ENCODE measurements around the gene TBATA. TPM values are rescaled to one million over a fixed set of nuclear protein-coding genes. Genes with fewer than 3 reads are reported as not detected.

Gene TBATA
- total and polyA plus RNA-seq, 10 donors, result 0.45 to 2.9 (median 0.63) TPM; not detected in 2

- H3K9me3 ChIP-seq, result no peaks in the 10 kb centered on the region
- DNase-seq, result no peak
- H3K27me3 ChIP-seq (replicated peaks in 1 of 7), result no peaks in the 10 kb centered on the region
- 74 to 94% (median 83%) methylated on average over 6 to 12 of the region's 12 CpGs for WGBS, 5 donors
- no peaks in the 10 kb centered on the region for H3K36me3 ChIP-seq
- H3K4me3 ChIP-seq, result no peak overlapping the region
- TF ChIP-seq CTCF (IDR thresholded peaks at IDR 0.05 in 8 of 11, conservative IDR thresholded peaks at IDR 0.05 in 3 of 11) (no peak), POLR2A (IDR thresholded peaks at IDR 0.05) (no peak), POLR2AphosphoS5 (IDR thresholded peaks at IDR 0.05) (no peak)
- no peak overlapping the region for H3K27ac ChIP-seq
- intact Hi-C loops (cut with DNase I; ENCODE audit: low total_unique reads), result no loop called here
- H3K4me1 ChIP-seq, result peaks cover 0 to 18% (median 10%) of the 10 kb centered on the region in 6 donors
Measured at GRCh38 chr10:70740406-70741288, 44.5 kb downstream of the TBATA start.

- Histone ChIP-seq H3K4me1 (peaks cover 0 to 18% (median 10%) of the 10 kb centered on the region in 6 donors), H3K9me3 (no peaks in the 10 kb centered on the region), H3K27me3 (replicated peaks in 1 of 7) (no peaks in the 10 kb centered on the region), H3K36me3 (no peaks in the 10 kb centered on the region), H3K4me3 (no peak overlapping the region), H3K27ac (no peak overlapping the region)
- TF ChIP-seq CTCF (IDR thresholded peaks at IDR 0.05 in 8 of 11, conservative IDR thresholded peaks at IDR 0.05 in 3 of 11) (no peak), POLR2AphosphoS5 (IDR thresholded peaks at IDR 0.05) (no peak), POLR2A (IDR thresholded peaks at IDR 0.05) (no peak)
- no peak for DNase-seq
- intact Hi-C loops (cut with DNase I; ENCODE audit: low total_unique reads), result no loop called here
- WGBS, 5 donors, result 89 to 93% (median 91%) methylated on average over 10 to 12 of the region's 12 CpGs
Measured at GRCh38 chr10:70738761-70739121, 46.4 kb downstream of the TBATA start.

- DNase-seq, result no peak
- Histone ChIP-seq H3K36me3 (no peaks in the 10 kb centered on the region), H3K27me3 (replicated peaks in 1 of 7) (no peaks in the 10 kb centered on the region), H3K9me3 (no peaks in the 10 kb centered on the region), H3K4me1 (peaks cover 0 to 15% (median 8%) of the 10 kb centered on the region in 6 donors), H3K27ac (no peak overlapping the region), H3K4me3 (no peak overlapping the region)
- no peak for TF ChIP-seq POLR2A (IDR thresholded peaks at IDR 0.05)
- no peak for TF ChIP-seq CTCF (IDR thresholded peaks at IDR 0.05 in 8 of 11, conservative IDR thresholded peaks at IDR 0.05 in 3 of 11)
- TF ChIP-seq POLR2AphosphoS5 (IDR thresholded peaks at IDR 0.05), result no peak
- 66 to 95% (median 92%) methylated on average over 3 of the region's 3 CpGs for WGBS, 5 donors
- intact Hi-C loops (cut with DNase I; ENCODE audit: low total_unique reads), result no loop called here
Measured at GRCh38 chr10:70738006-70738760, 47.0 kb downstream of the TBATA start.

GRCh38 chr10:70737250-70737649 is 47.9 kb downstream of the TBATA start:
- no peak overlapping the region for H3K4me3 ChIP-seq
- H3K27ac ChIP-seq, result no peak overlapping the region
- TF ChIP-seq POLR2A (IDR thresholded peaks at IDR 0.05) (no peak), CTCF (IDR thresholded peaks at IDR 0.05 in 8 of 11, conservative IDR thresholded peaks at IDR 0.05 in 3 of 11) (no peak), POLR2AphosphoS5 (IDR thresholded peaks at IDR 0.05) (no peak)
- no peaks in the 10 kb centered on the region for H3K36me3 ChIP-seq
- intact Hi-C loops (cut with DNase I; ENCODE audit: low total_unique reads), result no loop called here
- no peak for DNase-seq
- WGBS, 5 donors, result 60 to 76% (median 75%) methylated on average over 6 of the region's 6 CpGs
- H3K4me1 ChIP-seq, result peaks cover 0 to 6% (median 2%) of the 10 kb centered on the region in 6 donors
- H3K9me3 ChIP-seq, result no peaks in the 10 kb centered on the region
- H3K27me3 ChIP-seq (replicated peaks in 1 of 7), result no peaks in the 10 kb centered on the region

Data from spleen (tissue), 11 donors.